ENCODE data around the gene MRPL57. TPM values are rescaled to one million over a fixed set of nuclear protein-coding genes. Genes with fewer than 3 reads are reported as not detected.

Gene MRPL57
- total RNA-seq, 1 experiment from 2014 or later: 26.3 TPM

Other genes starting within 250 kb of the MRPL57 start
- 18.8 TPM for gene LATS2, start 115.1 kb upstream of the MRPL57 start, total RNA-seq (2021; ENCODE audit: unreplicated experiment)
- gene SAP18, start 36.5 kb upstream of the MRPL57 start, total RNA-seq (2021; ENCODE audit: unreplicated experiment): 294 TPM
- 43.3 TPM for gene SKA3, start 106 bp upstream of the MRPL57 start, total RNA-seq (2021; ENCODE audit: unreplicated experiment)